Measurements from ENCODE around the gene ZDHHC1. TPM values are rescaled to one million over a fixed set of nuclear protein-coding genes. Genes with fewer than 3 reads are reported as not detected.

ZDHHC1 gene
- total RNA-seq, 2 donors from 2014 or later: 20.3 to 69.8 TPM

DNA sequence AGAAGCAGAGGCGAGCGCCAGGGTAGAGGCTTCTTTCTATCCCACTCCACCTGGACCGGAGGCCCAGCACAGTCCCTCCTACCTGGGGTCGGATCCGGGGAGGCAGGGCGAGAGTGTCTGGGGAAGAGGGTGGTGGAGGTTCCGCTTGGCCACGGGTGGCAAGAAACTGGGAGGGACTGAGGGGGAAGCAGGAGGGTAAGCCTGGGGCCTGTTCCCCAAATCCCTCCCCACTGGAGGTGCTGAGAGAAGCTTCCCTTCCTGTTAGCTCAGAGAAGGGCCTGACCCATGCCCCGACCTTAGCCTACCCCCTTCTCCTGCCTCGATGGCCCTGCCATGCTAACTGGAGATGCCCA lies 21.2 kb downstream of the ZDHHC1 start:
- Histone ChIP-seq H3K4me1 (replicated peaks) (peaks cover 14% of the 10 kb centered on the region), H3K9me3 (no peaks in the 10 kb centered on the region), H3K36me3 (no peaks in the 10 kb centered on the region), H3K4me3 (no peak overlapping the region), H3K27me3 (replicated peaks; ENCODE audit: insufficient read depth) (no peaks in the 10 kb centered on the region), H3K27ac (peak overlapping the region in 1 of 2 donors; percentile 49)
- intact Hi-C loops (cut with DNase I): loop anchor here (5.0 to 10.0 kb wide), 2 partner anchors 110 to 138 kb away; no protein-coding TSS in a partner anchor
- no peak for DNase-seq (ENCODE audit: low spot score)
- no peak for TF ChIP-seq POLR2AphosphoS5 (IDR thresholded peaks at IDR 0.05)
- TF ChIP-seq POLR2A (IDR thresholded peaks at IDR 0.05): no peak
- TF ChIP-seq, protein P1, sequence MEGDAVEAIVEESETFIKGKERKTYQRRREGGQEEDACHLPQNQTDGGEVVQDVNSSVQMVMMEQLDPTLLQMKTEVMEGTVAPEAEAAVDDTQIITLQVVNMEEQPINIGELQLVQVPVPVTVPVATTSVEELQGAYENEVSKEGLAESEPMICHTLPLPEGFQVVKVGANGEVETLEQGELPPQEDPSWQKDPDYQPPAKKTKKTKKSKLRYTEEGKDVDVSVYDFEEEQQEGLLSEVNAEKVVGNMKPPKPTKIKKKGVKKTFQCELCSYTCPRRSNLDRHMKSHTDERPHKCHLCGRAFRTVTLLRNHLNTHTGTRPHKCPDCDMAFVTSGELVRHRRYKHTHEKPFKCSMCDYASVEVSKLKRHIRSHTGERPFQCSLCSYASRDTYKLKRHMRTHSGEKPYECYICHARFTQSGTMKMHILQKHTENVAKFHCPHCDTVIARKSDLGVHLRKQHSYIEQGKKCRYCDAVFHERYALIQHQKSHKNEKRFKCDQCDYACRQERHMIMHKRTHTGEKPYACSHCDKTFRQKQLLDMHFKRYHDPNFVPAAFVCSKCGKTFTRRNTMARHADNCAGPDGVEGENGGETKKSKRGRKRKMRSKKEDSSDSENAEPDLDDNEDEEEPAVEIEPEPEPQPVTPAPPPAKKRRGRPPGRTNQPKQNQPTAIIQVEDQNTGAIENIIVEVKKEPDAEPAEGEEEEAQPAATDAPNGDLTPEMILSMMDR (IDR thresholded peaks at IDR 0.05): no peak
- WGBS: 87% methylated on average over 10 of the region's 10 CpGs

DNA sequence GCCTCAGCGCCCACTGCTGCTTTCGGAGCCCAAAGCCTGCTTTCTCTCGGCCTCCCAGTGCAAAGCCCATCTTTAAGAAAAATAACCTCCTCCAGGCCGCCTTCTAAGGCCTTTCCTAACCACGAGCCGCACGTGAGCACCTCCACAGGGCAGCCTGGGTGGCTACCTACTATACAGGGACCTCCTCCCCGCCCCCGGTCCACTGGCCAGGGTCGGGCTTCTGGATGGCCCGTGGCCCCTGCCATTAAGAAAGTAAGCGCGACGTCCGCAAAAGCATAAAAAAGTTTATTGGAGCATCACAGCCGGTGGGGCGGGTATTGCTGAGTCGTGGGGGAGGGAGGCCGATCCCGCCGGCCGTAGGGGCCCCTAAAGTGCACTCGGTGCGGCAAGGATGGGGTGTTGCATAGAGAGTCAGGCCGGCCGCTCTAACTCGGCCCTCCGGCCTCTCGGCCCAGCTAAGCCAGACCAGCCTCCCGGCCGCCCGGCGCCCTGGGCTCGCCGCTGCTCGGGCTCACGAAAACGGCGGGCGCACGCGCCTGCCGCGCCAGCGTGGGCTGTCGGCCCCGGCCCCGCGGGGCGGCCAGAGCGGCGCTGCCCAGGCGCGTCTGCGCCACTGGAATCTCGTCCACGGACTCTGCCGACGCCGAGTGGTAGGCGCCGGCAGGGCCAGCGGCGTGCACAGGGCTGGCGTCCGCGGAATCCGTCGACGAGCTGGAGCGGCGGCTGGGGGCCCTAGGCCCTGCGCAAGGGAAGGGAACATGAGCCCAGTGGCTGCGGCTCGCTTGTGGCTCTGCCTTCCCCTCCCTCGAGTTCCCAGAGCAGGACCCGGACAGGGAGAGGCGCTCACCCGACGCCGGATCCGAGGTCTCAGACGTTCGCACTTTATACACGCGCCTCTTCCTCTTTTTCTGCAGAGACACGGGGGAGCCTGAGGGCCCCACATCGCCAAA lies 21.8 kb downstream of the ZDHHC1 start:
- whole genome bisulfite sequencing: 20% methylated on average over 88 of the region's 88 CpGs
- no peak for DNase-seq (ENCODE audit: low spot score)
- TF ChIP-seq, protein P1 (IDR thresholded peaks at IDR 0.05): peak in 1 of 4 experiments; percentile 17
- TF ChIP-seq POLR2A (IDR thresholded peaks at IDR 0.05) (no peak), POLR2AphosphoS5 (IDR thresholded peaks at IDR 0.05) (peak; percentile 6)
- Histone ChIP-seq H3K9me3 (no peaks in the 10 kb centered on the region), H3K27me3 (replicated peaks; ENCODE audit: insufficient read depth) (no peaks in the 10 kb centered on the region), H3K27ac (peak overlapping the region; percentile 12 to 49), H3K4me3 (peak overlapping the region; percentile 15 to 20), H3K36me3 (no peaks in the 10 kb centered on the region), H3K4me1 (replicated peaks) (peaks cover 14% of the 10 kb centered on the region)
- intact Hi-C loops (cut with DNase I): loop anchor here (5.0 to 10.0 kb wide), 2 partner anchors 110 to 137 kb away; no protein-coding TSS in a partner anchor

DNA sequence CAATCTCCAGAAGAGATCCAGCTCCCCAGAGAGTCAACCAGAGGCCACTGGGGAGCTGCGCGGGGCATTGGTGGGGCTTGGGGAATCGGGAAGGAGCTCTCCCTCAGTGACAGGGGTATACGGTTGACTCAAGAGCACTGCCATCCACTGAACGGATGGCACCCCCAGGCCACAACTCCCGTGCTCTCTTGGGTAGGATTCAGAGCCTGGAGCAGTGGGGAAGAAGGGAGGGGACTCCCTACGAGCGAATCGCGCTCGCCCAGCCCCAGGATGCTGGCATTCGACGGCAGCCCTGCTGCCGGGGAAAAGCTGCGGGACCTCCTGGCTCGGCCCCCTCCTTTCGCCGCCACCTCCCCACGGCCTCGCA lies 22.5 kb downstream of the ZDHHC1 start:
- 8% methylated on average over 19 of the region's 20 CpGs for WGBS
- H3K4me1 ChIP-seq (replicated peaks): peaks cover 14% of the 10 kb centered on the region
- H3K36me3 ChIP-seq: no peaks in the 10 kb centered on the region
- peak overlapping the region; percentile 12 to 49 for H3K27ac ChIP-seq
- intact Hi-C loops (cut with DNase I): loop anchor here (10.0 kb wide), 1 partner anchor 109 kb away; no protein-coding TSS in a partner anchor
- no peak for DNase-seq (ENCODE audit: low spot score)
- no peaks in the 10 kb centered on the region for H3K9me3 ChIP-seq
- peak overlapping the region; percentile 15 to 20 for H3K4me3 ChIP-seq
- TF ChIP-seq POLR2A (IDR thresholded peaks at IDR 0.05): no peak
- TF ChIP-seq POLR2AphosphoS5 (IDR thresholded peaks at IDR 0.05): no peak
- TF ChIP-seq, protein P1 (IDR thresholded peaks at IDR 0.05): no peak
- H3K27me3 ChIP-seq (replicated peaks; ENCODE audit: insufficient read depth): no peaks in the 10 kb centered on the region

DNA sequence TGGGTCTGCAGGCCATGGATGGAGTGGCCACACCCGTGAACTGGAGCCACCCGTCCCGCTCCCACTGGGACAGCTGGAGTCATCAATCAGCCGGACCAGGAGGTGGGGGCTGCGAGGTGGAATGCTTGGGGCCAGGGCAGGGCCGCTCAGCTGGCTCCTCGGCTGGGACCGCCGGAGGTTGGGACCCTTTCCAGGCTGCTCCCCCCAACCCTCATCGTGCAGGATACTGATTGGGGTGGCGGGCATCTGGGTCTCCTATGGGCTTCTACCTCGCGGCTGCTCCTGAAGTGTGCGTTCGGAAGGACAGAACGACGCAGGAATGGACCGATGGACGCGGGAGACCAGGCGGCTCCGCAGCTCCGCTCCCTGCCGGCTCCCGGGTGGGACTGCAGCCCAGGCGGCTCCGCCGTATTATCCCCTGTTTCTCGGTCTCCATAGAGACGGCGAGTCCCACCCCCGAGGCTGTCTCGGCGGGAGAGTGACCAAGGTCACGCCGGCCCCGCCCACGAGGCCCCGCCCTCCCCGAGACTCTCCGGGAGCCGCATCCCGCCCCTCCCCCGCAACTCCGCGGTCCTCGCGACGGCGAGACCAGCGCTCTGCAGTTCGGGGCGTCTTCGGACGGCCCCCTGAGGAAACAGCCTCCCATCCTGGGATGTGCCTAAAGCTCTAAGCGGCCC lies 23.0 kb downstream of the ZDHHC1 start, which contains the start of gene TPPP3:
TPPP3 (minus strand) TSS at position 388 of the 677 bp plus-strand sequence. CDS start 2,387 bp downstream, outside the sequence.
- Histone ChIP-seq H3K9me3 (no peaks in the 10 kb centered on the region), H3K36me3 (no peaks in the 10 kb centered on the region), H3K27me3 (replicated peaks; ENCODE audit: insufficient read depth) (no peaks in the 10 kb centered on the region), H3K4me3 (peak within 1 kb of the TSS; percentile 15 to 20), H3K4me1 (replicated peaks) (peaks cover 14% of the 10 kb centered on the region), H3K27ac (peak within 1 kb of the TSS; percentile 12 to 49)
- 8% methylated on average over 28 of the region's 56 CpGs for WGBS
- TF ChIP-seq POLR2AphosphoS5 (IDR thresholded peaks at IDR 0.05): peak; percentile 26
- TF ChIP-seq POLR2A (IDR thresholded peaks at IDR 0.05): peak; percentile 17
- TF ChIP-seq, protein P1 (IDR thresholded peaks at IDR 0.05): peak in 3 of 4 experiments; percentile 29 to 68 (median 58)
- DNase-seq (ENCODE audit: low spot score): no peak
- intact Hi-C loops (cut with DNase I): loop anchor here (10.0 kb wide), 1 partner anchor 108 kb away; no protein-coding TSS in a partner anchor

Data from prostate gland (tissue), 2 donors.